Measurements from ENCODE around the gene NKX6-1. TPM values are rescaled to one million over a fixed set of nuclear protein-coding genes. Genes with fewer than 3 reads are reported as not detected.

NKX6-1 gene
- total RNA-seq, 4 donors from 2014 or later, result 0.10 TPM; not detected in 3

DNA sequence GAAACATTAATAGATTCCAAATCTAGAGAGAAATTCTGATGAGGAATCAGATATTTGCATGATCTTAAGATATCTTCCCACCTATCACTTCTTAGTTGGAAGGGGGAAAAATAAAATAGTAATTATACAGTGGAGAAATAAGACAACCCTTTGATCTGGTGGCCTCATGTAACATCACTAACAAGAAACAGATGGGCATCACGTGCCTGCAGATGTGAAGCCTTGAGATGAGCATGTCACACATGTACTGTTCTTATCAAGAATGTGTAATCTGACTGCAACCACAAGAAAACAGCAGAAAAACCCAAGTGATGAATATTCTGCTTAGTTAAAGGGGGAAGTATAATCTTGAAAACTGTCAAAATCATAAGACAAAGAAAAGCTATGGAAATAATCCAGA lies 31.4 kb upstream of the NKX6-1 start:
- intact Hi-C loops (cut with DNase I; ENCODE audit: low total_unique reads), result no loop called here
- TF ChIP-seq POLR2A (IDR thresholded peaks at IDR 0.05), result no peak
- TF ChIP-seq, protein P1, sequence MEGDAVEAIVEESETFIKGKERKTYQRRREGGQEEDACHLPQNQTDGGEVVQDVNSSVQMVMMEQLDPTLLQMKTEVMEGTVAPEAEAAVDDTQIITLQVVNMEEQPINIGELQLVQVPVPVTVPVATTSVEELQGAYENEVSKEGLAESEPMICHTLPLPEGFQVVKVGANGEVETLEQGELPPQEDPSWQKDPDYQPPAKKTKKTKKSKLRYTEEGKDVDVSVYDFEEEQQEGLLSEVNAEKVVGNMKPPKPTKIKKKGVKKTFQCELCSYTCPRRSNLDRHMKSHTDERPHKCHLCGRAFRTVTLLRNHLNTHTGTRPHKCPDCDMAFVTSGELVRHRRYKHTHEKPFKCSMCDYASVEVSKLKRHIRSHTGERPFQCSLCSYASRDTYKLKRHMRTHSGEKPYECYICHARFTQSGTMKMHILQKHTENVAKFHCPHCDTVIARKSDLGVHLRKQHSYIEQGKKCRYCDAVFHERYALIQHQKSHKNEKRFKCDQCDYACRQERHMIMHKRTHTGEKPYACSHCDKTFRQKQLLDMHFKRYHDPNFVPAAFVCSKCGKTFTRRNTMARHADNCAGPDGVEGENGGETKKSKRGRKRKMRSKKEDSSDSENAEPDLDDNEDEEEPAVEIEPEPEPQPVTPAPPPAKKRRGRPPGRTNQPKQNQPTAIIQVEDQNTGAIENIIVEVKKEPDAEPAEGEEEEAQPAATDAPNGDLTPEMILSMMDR (IDR thresholded peaks at IDR 0.05), result no peak
- DNase-seq (ENCODE audit: low spot score in 2 of 2), result no peak
- no peak overlapping the region for H3K4me3 ChIP-seq (ENCODE audit: low read depth, poor library complexity, severe bottlenecking)
- 44 to 71% methylated on average over 1 of the region's 1 CpG for WGBS, 2 donors

DNA sequence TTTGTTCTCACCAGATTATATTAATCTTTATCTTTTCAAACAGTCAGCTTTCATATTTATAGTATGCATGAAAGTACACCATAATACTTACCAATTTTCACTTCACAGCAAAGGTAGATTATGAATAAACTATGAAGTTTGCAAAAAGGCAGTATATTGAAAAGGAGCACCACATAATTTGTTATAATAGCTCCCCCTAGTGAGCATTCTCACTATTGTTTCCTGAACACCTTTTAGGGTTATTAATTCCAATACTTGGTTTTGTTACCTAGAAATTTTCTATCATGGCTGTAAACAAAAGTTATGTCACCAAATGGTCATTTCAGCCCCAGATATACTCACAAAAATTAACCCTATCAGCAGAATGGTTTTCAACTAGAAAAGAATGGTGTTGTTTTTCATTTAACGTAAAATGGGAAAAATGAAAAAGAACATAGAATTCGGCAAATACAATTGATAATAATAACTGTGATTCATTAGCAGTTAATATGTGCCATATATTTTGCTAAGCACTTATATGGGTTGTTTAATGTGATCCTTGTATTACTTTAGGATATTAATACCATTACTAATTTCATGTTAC lies 30.2 kb upstream of the NKX6-1 start:
- intact Hi-C loops (cut with DNase I; ENCODE audit: low total_unique reads), result no loop called here
- WGBS, 2 donors, result 92 to 93% methylated on average over 2 of the region's 2 CpGs
- DNase-seq (ENCODE audit: low spot score in 2 of 2), result no peak
- no peak overlapping the region for H3K4me3 ChIP-seq (ENCODE audit: low read depth, poor library complexity, severe bottlenecking)
- TF ChIP-seq POLR2A (IDR thresholded peaks at IDR 0.05), result no peak
- TF ChIP-seq, protein P1 (IDR thresholded peaks at IDR 0.05), result no peak

DNA sequence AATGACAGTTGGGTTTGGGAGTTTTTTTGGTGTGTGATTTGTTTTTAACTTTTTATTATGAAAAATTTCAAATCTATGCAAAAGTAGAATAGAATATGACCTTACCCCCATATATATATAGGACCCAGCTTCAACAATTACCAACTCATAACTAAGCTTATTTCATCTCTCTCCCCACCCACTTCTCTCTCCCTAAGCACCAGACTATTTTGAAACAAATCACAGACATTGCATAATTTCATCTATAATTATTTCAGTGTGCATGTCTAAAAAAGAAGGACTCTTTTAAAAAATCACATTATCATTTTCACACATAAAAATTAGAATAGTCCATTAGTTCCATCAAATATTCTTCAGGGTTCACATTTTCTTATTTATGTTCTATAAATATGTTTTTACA lies 28.3 kb upstream of the NKX6-1 start:
- no peak overlapping the region for H3K4me3 ChIP-seq (ENCODE audit: low read depth, poor library complexity, severe bottlenecking)
- intact Hi-C loops (cut with DNase I; ENCODE audit: low total_unique reads), result no loop called here
- TF ChIP-seq, protein P1 (IDR thresholded peaks at IDR 0.05), result no peak
- no peak for TF ChIP-seq POLR2A (IDR thresholded peaks at IDR 0.05)
- DNase-seq (ENCODE audit: low spot score in 2 of 2), result no peak

DNA sequence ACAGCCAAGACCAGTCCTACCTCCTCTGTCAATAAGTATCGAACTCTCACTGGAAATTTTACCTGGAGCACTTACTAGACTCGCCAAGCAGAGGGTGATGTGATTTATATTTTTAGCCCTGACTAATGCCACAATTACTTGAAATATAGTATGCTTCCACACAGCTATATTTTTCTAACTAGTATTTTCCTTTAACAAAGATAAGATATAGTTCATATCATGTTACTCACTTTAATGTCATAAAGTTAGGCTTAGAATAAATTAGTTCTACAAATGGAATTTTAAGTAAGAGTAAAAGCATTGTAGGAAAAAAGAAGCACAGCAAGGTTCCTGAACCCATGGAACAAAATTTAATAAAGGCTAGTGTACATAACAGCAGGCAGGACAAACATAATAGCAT lies 16.0 kb upstream of the NKX6-1 start:
- no peak overlapping the region for H3K4me3 ChIP-seq (ENCODE audit: low read depth, poor library complexity, severe bottlenecking)
- no peak for TF ChIP-seq POLR2A (IDR thresholded peaks at IDR 0.05)
- TF ChIP-seq, protein P1 (IDR thresholded peaks at IDR 0.05), result no peak
- 49 to 59% methylated on average over 2 of the region's 2 CpGs for WGBS, 2 donors
- intact Hi-C loops (cut with DNase I; ENCODE audit: low total_unique reads), result no loop called here
- DNase-seq (ENCODE audit: low spot score in 2 of 2), result no peak

DNA sequence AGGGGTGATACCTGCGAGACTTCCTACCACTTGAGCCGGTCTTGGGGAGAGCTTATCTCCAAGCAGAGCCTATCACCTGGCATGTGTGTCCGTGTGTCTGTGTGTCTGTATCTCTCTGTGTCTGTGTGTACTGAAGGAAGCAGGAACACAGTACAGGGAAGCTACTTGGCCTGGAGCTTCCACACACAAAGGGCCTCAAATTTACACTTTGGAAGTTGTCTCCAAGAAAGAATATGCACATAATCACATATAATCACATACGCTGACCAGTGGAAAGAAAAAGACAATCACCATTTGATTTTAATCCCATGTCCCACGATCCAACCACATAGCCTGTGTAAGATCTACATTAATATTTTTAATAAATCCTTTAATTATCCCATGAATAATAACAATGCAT lies 13.2 kb upstream of the NKX6-1 start:
- DNase-seq (ENCODE audit: low spot score in 2 of 2), result no peak
- WGBS, 2 donors, result 87 to 90% methylated on average over 5 of the region's 5 CpGs
- intact Hi-C loops (cut with DNase I; ENCODE audit: low total_unique reads), result no loop called here
- no peak for TF ChIP-seq POLR2A (IDR thresholded peaks at IDR 0.05)
- H3K4me3 ChIP-seq (ENCODE audit: low read depth, poor library complexity, severe bottlenecking), result no peak overlapping the region

DNA sequence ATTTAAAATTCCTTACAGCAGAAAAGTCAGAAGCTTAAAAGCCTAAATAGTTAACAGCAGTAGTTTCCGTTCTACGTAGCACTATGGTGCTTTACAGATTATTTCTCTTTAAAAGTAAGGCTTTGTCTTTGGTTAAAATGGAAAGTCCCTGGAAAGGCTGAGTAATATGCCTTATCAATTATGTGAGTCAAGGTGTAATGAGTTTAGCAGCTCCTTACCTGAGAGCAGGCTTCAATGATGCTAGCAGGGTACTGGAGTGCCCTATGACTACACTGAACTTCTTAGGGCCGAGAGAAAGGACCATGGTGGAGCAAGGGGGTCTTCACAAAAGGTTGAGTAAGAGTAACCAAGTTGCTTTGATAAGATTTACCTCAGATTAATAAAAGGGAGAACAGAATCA lies 12.6 kb upstream of the NKX6-1 start:
- no peak overlapping the region for H3K4me3 ChIP-seq (ENCODE audit: low read depth, poor library complexity, severe bottlenecking)
- DNase-seq (ENCODE audit: low spot score in 2 of 2), result no peak
- no peak for TF ChIP-seq POLR2A (IDR thresholded peaks at IDR 0.05)
- TF ChIP-seq, protein P1 (IDR thresholded peaks at IDR 0.05), result no peak
- intact Hi-C loops (cut with DNase I; ENCODE audit: low total_unique reads), result no loop called here
- WGBS, 2 donors, result 66 to 71% methylated on average over 3 of the region's 3 CpGs

Measured in lower leg skin (tissue), 4 donors.